NCI-H524 (cell line): Measurements from ENCODE around the gene FAM89A.
"Not testable (repeated sequence)": the region's sequence is repeated elsewhere in the genome, so short reads cannot be mapped to it uniquely, and the experiment has no call there.

Source experiments
- DNase-seq, 2 experiments: peaks; one replicate each; lab custom pipeline; 2025; lab: John Stamatoyannopoulos, UW

FAM89A gene

GRCh38 chr1:231029841-231030240 is 10.2 kb downstream of the FAM89A start:
- no peak for DNase-seq

GRCh38 chr1:231029247-231029646 is 10.8 kb downstream of the FAM89A start:
- not testable (repeated sequence) for DNase-seq

- no peak for DNase-seq
These were observed 11.4 kb downstream of the FAM89A start for GRCh38 chr1:231028682-231029081.

- DNase-seq = no peak
These were observed 12.1 kb downstream of the FAM89A start for GRCh38 chr1:231027971-231028370.

- peak; percentile 60 to 87 for DNase-seq
These were observed 12.7 kb downstream of the FAM89A start for GRCh38 chr1:231027136-231027925.

- no peak for DNase-seq
These were observed 13.5 kb downstream of the FAM89A start for GRCh38 chr1:231026576-231026975.

GRCh38 chr1:231023150-231023549 is 16.9 kb downstream of the FAM89A start:
- no peak for DNase-seq

- not testable (repeated sequence) for DNase-seq
These were observed 17.5 kb downstream of the FAM89A start for GRCh38 chr1:231022543-231022942.

GRCh38 chr1:231021540-231022031 is 18.5 kb downstream of the FAM89A start:
- no peak for DNase-seq

- DNase-seq = no peak
These were observed 19.2 kb downstream of the FAM89A start for GRCh38 chr1:231020816-231021215.

GRCh38 chr1:231020139-231020601 is 19.9 kb downstream of the FAM89A start:
- no peak for DNase-seq

GRCh38 chr1:231019711-231020110 is 20.3 kb downstream of the FAM89A start:
- DNase-seq = no peak

- DNase-seq = no peak
These were observed 23.1 kb downstream of the FAM89A start for GRCh38 chr1:231016966-231017365.

- peak in 1 of 2 experiments; percentile 59 for DNase-seq
These were observed 23.8 kb downstream of the FAM89A start for GRCh38 chr1:231016234-231016633.

- DNase-seq = no peak
These were observed 26.6 kb downstream of the FAM89A start for GRCh38 chr1:231013391-231014015.

- no peak for DNase-seq
These were observed 28.1 kb downstream of the FAM89A start for GRCh38 chr1:231011963-231012362.

- no peak for DNase-seq
These were observed 28.7 kb downstream of the FAM89A start for GRCh38 chr1:231011360-231011759.

- not testable (repeated sequence) for DNase-seq
These were observed 32.5 kb downstream of the FAM89A start for GRCh38 chr1:231007535-231007934.

GRCh38 chr1:231001892-231002291 is 38.2 kb downstream of the FAM89A start:
- no peak for DNase-seq

GRCh38 chr1:231000639-231001038 is 39.4 kb downstream of the FAM89A start:
- DNase-seq = no peak

- no peak for DNase-seq
These were observed 39.9 kb downstream of the FAM89A start for GRCh38 chr1:231000201-231000600.

- DNase-seq = no peak
These were observed 45.2 kb downstream of the FAM89A start for GRCh38 chr1:230994860-230995259.

- no peak for DNase-seq
These were observed 47.8 kb downstream of the FAM89A start for GRCh38 chr1:230992100-230992774.
